SK-N-SH (cell line): ENCODE results near the gene CCNK.

Experiments
- ELF1 ChIP-seq: IDR thresholded peaks from 2 replicates; pipeline ENCODE4 v1.4.0; 2012
- EZH2phosphoT487 ChIP-seq: fragments of 200-600 bp; sonication (generic); IDR thresholded peaks from 2 replicates; pipeline ENCODE4 v1.6.1; 2017; ENCODE audit warnings: low read depth, mixed run types, mild to moderate bottlenecking, antibody characterized with exemption, moderate library complexity, borderline replicate concordance
- JUND ChIP-seq: IDR thresholded peaks from 2 replicates; pipeline ENCODE4 v1.4.0; 2012
- NRF1 ChIP-seq: IDR thresholded peaks from 2 replicates; pipeline ENCODE4 v1.6.1; 2012; ENCODE audit warnings: low read depth, mild to moderate bottlenecking, low read length
- TEAD4 ChIP-seq: IDR thresholded peaks from 2 replicates; pipeline ENCODE4 v1.4.0; 2012; ENCODE audit warnings: mild to moderate bottlenecking, borderline replicate concordance; ENCODE audit not compliant: insufficient read depth
- TF ChIP-seq, protein P1 (sequence below): fragments of 200-600 bp; sonication (generic); IDR thresholded peaks from 2 replicates; pipeline ENCODE4 v1.6.1; 2017; ENCODE audit warnings: antibody characterized with exemption, mild to moderate bottlenecking, moderate library complexity
- TF ChIP-seq, protein P2 (sequence below): fragments of 150-350 bp; IDR thresholded peaks from 2 replicates; pipeline ENCODE4 v1.6.1; 2017; ENCODE audit warnings: antibody characterized with exemption, low read length, low read depth, borderline replicate concordance
- TF ChIP-seq, protein P3 (sequence below): IDR thresholded peaks from 2 replicates; pipeline ENCODE4 v1.4.0; 2012; ENCODE audit warnings: low read depth

- TF ChIP-seq, protein P1, sequence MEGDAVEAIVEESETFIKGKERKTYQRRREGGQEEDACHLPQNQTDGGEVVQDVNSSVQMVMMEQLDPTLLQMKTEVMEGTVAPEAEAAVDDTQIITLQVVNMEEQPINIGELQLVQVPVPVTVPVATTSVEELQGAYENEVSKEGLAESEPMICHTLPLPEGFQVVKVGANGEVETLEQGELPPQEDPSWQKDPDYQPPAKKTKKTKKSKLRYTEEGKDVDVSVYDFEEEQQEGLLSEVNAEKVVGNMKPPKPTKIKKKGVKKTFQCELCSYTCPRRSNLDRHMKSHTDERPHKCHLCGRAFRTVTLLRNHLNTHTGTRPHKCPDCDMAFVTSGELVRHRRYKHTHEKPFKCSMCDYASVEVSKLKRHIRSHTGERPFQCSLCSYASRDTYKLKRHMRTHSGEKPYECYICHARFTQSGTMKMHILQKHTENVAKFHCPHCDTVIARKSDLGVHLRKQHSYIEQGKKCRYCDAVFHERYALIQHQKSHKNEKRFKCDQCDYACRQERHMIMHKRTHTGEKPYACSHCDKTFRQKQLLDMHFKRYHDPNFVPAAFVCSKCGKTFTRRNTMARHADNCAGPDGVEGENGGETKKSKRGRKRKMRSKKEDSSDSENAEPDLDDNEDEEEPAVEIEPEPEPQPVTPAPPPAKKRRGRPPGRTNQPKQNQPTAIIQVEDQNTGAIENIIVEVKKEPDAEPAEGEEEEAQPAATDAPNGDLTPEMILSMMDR = no peak
- no peak for TF ChIP-seq TEAD4
- TF ChIP-seq EZH2phosphoT487 = no peak
- no peak for TF ChIP-seq ELF1
- no peak for TF ChIP-seq NRF1
- TF ChIP-seq, protein P2, sequence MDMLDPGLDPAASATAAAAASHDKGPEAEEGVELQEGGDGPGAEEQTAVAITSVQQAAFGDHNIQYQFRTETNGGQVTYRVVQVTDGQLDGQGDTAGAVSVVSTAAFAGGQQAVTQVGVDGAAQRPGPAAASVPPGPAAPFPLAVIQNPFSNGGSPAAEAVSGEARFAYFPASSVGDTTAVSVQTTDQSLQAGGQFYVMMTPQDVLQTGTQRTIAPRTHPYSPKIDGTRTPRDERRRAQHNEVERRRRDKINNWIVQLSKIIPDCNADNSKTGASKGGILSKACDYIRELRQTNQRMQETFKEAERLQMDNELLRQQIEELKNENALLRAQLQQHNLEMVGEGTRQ = no peak
- TF ChIP-seq JUND = no peak
- TF ChIP-seq, protein P3, sequence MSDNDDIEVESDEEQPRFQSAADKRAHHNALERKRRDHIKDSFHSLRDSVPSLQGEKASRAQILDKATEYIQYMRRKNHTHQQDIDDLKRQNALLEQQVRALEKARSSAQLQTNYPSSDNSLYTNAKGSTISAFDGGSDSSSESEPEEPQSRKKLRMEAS = no peak
Observed at GRCh38 chr14:99484106-99484505, 2.9 kb downstream of the CCNK start.
